Upper lobe of right lung (tissue), 1 donor: Measurements from ENCODE around the gene SLC45A1. TPM values are rescaled to one million over a fixed set of nuclear protein-coding genes. Genes with fewer than 3 reads are reported as not detected.

Experiments used
- ATAC-seq: fragments of 200-7000 bp; cut with Tn5 transposase; one replicate; pipeline ENCODE4 v1.9.1; 2020; ENCODE audit warnings: mild to moderate bottlenecking, moderate library complexity
- DNase-seq: peaks from one replicate; pipeline ENCODE4 v3.0.0-alpha.2; 2020
- H3K27ac ChIP-seq: fragments of 200-600 bp; one replicate; pipeline ENCODE4 v1.8.0; 2022
- H3K27me3 ChIP-seq: fragments of 200-600 bp; one replicate; pipeline ENCODE4 v1.8.0; 2022; ENCODE audit warnings: mild to moderate bottlenecking
- H3K36me3 ChIP-seq: fragments of 200-600 bp; one replicate; pipeline ENCODE4 v1.8.0; 2022
- H3K4me1 ChIP-seq: fragments of 200-600 bp; one replicate; pipeline ENCODE4 v1.8.0; 2022
- H3K4me3 ChIP-seq: fragments of 200-600 bp; one replicate; pipeline ENCODE4 v1.8.0; 2022; ENCODE audit warnings: mild to moderate bottlenecking
- H3K9me3 ChIP-seq: fragments of 200-600 bp; one replicate; pipeline ENCODE4 v1.8.0; 2022
- CTCF ChIP-seq: fragments of 200-600 bp; IDR thresholded peaks from one replicate; pipeline ENCODE4 v1.8.0; 2022; ENCODE audit warnings: antibody characterized with exemption
- intact Hi-C: fragments of 100-400 bp; cut with DNase I; formaldehyde crosslinking; loops from one replicate; pipeline ENCODE4 v1.11.0; 2022
- total RNA-seq: library from RNA; stranded (reverse); fragmentation: NEBNext Ultra II Directional; extraction: Animal tissue kit (Norgen Biotek cat#: 25700); gene quantifications from one replicate; pipeline ENCODE4 v1.2.1, GENCODE V29; 2021
- donor health status: DM: no; HTN: yes; CAD: no; lungs with severe emphysema.

Gene SLC45A1
- total RNA-seq, 1 donor from 2014 or later: 1.9 TPM

- ATAC-seq: no peak
- no peak for TF ChIP-seq CTCF
- no peaks in the 10 kb centered on the region for H3K9me3 ChIP-seq
- H3K4me1 ChIP-seq: peaks cover 7% of the 10 kb centered on the region
- no peaks in the 10 kb centered on the region for H3K36me3 ChIP-seq
- H3K27me3 ChIP-seq: peaks cover 3% of the 10 kb centered on the region
- no peak for DNase-seq
- H3K27ac ChIP-seq: no peak overlapping the region
- H3K4me3 ChIP-seq: peak overlapping the region; percentile 56
- intact Hi-C loops: loop anchor here (10.0 kb wide), 2 partner anchors 294 to 334 kb away; partner anchors contain the start of gene ERRFI1
These were observed 522 bp downstream of the SLC45A1 start for GRCh38 chr1:8318436-8318835.

GRCh38 chr1:8321612-8322011 is 3.7 kb downstream of the SLC45A1 start:
- ATAC-seq: no peak

GRCh38 chr1:8323706-8324105 is 5.8 kb downstream of the SLC45A1 start:
- DNase-seq (no peak), ATAC-seq (peak; percentile 28)
- no peak overlapping the region for H3K4me3 ChIP-seq
- H3K4me1 ChIP-seq: peaks cover under 1% of the 10 kb centered on the region
- no peaks in the 10 kb centered on the region for H3K9me3 ChIP-seq
- intact Hi-C loops: no loop called here
- no peaks in the 10 kb centered on the region for H3K36me3 ChIP-seq
- H3K27ac ChIP-seq: no peak overlapping the region
- no peaks in the 10 kb centered on the region for H3K27me3 ChIP-seq
- TF ChIP-seq CTCF: no peak

More at GRCh38 chr1:8321612-8322011, 3.7 kb downstream of the SLC45A1 start:
- no peak for DNase-seq
- Histone ChIP-seq H3K27ac (no peak overlapping the region), H3K4me1 (peaks cover 7% of the 10 kb centered on the region), H3K9me3 (no peaks in the 10 kb centered on the region), H3K4me3 (no peak overlapping the region), H3K36me3 (no peaks in the 10 kb centered on the region), H3K27me3 (peaks cover 3% of the 10 kb centered on the region)
- no peak for TF ChIP-seq CTCF
- intact Hi-C loops: no loop called here

GRCh38 chr1:8324176-8324810 is 6.4 kb downstream of the SLC45A1 start:
- Histone ChIP-seq H3K27me3 (no peaks in the 10 kb centered on the region), H3K9me3 (no peaks in the 10 kb centered on the region), H3K27ac (no peak overlapping the region), H3K4me1 (no peaks in the 10 kb centered on the region), H3K4me3 (no peak overlapping the region), H3K36me3 (no peaks in the 10 kb centered on the region)
- DNase-seq (no peak), ATAC-seq (no peak)
- intact Hi-C loops: no loop called here
- no peak for TF ChIP-seq CTCF

GRCh38 chr1:8325771-8326170 is 7.9 kb downstream of the SLC45A1 start:
- TF ChIP-seq CTCF: no peak
- H3K9me3 ChIP-seq: no peaks in the 10 kb centered on the region
- DNase-seq (no peak), ATAC-seq (no peak)
- no peak overlapping the region for H3K4me3 ChIP-seq
- intact Hi-C loops: no loop called here
- no peaks in the 10 kb centered on the region for H3K27me3 ChIP-seq
- no peaks in the 10 kb centered on the region for H3K36me3 ChIP-seq
- H3K27ac ChIP-seq: no peak overlapping the region
- no peaks in the 10 kb centered on the region for H3K4me1 ChIP-seq

- TF ChIP-seq CTCF: no peak
- intact Hi-C loops: no loop called here
- Histone ChIP-seq H3K4me3 (no peak overlapping the region), H3K27ac (no peak overlapping the region), H3K4me1 (no peaks in the 10 kb centered on the region), H3K9me3 (no peaks in the 10 kb centered on the region), H3K27me3 (no peaks in the 10 kb centered on the region), H3K36me3 (no peaks in the 10 kb centered on the region)
- DNase-seq (no peak), ATAC-seq (no peak)
These were observed 8.4 kb downstream of the SLC45A1 start for GRCh38 chr1:8326265-8326664.
